ENCODE data around the gene SOWAHC.

Gene SOWAHC

DNA sequence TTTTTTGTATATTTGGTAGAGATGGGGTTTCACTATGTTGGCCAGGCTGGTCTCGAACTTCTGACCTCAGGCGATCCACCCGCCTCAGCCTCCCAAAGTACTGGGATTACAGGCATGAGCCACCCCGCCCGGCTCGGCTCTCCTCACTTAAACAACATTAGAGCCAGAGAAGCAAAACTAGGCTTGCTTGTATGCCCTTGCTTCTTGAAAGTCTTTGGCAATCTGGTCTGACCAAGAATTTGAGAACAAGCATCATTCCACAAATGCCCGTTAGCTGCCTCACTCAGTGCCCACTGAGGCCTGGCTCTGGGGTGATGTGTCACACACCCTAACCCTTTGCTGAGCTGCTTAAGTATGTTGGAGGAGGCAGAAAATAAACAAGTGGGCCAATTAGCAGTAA is 33.5 kb downstream of the SOWAHC start:
- DNase-seq = no peak

DNA sequence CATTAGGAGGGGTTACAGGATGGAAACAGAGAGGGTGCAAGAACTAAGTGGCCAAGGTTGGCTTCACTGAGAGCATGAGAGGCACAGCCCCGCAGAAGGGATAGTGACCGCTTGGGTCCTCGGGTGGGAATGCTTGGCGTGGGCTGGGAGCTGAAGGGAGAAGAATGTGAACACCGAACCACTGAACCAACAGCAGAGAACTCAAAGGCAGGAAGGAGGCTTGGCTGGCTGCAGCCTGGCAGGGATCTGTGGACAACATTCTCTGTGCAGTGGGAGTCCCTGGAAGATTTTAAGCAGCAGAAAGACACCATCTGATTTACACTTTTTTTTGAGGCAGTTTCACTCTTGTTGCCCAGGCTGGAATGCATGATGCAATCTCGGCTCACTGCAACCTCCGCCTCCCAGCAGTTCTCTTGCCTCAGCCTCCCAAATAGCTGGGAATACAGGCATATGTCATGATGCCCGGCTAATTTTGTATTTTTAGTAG is 33.9 kb downstream of the SOWAHC start:
- DNase-seq = no peak

DNA sequence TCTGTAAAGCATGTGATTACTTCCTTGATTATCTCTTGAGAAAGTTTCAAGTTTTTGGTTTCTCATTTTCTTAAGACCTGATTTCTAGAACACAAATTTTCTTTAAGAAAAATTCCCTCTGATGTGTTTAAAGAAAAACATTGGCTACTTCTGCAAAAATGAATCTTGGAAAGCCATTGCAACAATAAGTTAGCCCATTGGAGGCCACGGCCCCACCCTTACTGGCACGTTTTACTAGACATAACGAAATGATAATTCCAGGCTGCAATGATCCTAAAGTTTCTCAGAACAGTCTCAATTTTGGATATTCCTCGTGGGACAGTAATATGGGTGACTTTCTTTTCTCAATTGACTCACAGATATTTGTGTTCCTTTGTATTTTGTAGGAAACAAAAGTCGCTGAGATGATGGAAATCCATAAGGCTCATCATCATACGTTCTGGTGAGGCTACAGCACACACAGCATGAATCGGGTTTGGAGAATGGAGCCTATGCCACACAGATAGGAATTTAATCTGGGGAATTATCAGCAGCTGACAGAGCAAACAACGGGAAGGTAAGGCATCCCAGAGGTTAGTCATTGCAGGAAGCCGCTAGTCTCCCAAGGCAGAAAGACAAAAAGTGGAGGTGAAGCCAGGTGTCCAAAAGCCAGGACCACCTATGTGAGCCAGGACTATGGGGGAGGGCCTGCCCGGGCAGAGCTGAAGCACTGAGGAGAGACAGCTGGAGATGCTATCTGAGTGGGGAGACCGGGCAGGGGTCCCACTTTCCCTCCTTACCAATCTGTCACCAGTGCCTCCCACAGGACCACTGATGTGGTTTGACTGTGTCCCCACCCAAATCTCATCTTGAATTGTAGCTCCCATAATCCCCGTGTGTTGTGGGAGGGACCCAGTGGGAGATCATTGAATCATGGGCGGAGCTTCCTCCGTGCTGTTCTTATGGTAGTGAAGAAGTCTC is 35.9 kb downstream of the SOWAHC start:
- no peak for DNase-seq

DNA sequence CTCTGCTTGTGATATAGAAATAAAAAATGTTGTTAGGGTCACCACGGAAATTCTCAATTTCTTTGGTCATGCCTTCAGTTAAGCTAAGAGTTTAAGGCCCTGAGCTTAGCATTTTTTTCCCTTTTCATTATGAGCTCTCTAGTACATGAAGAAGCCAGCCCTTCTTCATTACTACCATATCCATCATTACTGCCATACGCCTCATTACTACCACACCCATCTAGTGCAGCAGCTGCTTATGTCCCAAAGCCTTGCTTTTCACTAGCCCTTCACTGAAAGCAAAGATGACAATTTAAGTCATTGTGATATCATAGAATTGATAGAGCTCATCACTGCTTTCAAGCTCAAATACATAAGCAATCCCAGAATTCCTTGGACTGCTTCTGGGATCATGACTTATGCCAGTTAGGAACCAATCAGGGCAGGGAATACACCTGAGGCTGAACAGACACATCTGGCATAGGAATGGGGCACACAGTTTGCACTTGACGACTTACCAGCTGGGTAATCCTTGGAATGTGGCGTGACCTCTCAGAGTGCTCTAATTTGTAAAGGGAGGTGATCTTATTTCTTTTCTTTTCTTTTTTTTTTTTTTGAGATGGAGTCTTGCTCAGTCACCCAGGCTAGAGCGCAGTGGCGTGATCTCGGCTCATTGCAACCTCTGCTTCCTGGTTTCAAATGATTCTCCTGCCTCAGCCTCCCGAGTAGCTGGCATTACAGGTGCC is 40.3 kb downstream of the SOWAHC start:
- no peak for DNase-seq

DNA sequence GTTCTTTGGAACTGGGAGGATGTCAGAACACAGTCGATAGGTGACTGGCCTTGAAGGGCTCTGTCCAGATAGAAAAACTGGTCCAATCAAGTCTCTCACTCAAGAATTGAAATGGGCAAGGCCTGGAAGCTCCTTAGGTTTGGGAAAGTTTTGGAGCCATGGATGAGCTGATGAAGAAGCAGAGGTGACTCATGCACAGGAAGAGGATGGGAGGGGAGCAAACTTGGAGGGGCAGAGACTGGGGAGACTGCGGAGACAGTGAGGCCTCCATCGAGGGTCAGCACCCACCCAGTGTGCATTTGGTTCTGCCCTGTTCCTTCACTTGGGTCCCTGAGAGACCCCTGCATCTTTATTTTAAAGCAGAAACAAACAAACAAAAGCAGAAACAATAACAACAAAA is 41.1 kb downstream of the SOWAHC start:
- no peak for DNase-seq

DNA sequence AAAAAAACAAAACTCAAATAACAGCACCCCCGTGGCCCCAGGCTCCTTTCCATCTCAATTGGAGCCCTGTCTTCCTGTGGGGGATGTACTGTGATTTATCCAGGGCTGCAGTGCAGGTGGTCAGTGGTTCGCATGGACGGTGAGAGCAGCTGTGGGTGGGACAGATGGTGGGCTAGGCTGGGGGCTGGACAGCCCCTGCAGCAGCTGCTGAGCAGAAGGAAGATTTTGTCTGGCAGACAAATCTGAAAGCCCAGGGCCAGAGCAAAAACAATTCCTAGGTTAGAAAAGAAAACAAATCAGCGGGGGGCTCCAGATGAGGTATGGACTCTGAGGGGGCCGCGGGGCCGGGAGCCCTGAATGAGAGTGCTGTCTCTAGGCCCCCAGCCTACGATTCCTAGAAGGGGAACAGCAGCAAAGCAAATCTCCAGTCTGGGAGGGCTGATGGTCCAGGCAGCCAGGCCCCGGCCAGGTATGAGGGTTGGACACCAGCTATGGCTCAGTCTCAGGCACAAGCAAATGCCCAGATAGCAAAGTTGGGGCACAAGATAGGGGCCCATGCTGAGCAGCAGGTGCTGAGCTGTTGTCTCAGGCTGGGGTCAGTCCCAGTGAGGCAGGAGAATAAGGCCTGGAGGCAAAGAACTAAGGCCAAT is 45.4 kb downstream of the SOWAHC start:
- no peak for DNase-seq

DNA sequence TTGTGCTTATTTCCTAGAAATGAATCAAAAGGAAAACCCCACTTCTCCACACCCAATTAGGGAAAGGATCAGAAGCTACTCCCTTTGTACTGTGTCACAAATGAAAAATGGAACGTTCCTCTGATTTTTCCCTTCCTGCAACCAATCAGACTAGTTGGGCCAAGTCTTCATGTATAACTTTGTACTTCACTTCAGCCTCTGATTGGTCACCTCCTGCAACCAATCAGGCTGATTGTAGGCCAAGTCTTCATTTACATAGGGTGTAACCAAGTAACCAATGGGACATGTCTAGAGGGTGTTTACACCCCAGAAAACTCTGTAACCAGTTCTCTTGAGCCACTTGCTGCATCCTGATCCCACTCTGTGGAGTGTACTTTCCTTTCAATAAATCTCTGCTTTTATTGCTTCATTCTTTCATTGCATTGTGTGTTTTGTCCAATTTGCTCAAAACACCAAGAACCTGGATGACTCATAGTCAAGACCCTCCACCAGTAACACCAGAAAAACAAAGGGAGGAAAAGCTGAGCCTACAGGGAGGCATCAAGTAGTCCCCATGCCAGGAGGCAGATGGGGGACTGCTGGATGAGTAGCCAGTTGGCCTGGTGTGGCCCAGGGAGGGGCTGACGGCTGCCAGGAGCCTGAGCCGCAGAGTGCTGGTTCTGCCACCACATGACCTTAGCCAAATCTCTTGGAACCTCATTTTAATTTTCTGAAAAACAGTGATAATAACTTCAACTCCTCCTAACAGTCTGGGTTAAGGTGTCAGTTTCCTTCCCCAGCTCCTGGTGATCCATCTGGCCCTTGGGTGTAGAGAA is 46.1 kb downstream of the SOWAHC start:
- no peak for DNase-seq

DNA sequence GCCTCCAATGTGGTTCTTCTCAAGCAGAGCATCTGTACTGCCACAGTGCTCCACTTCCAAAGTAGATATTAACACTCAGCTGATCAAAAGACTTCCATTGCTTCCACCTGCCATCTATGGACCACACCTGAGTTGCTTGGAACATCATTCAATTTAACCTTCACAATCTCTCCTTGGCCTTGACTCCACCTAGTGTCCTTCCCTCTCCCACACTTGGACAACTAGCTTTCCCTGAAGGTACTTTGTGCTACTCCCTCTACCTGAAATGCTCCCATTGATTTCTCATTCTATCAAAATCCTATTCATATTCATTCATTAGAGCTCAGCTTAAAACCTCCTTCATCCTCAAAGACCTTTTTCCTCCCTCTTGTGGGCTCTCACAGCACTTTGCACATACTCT is 48.7 kb downstream of the SOWAHC start:
- DNase-seq = no peak

DNA sequence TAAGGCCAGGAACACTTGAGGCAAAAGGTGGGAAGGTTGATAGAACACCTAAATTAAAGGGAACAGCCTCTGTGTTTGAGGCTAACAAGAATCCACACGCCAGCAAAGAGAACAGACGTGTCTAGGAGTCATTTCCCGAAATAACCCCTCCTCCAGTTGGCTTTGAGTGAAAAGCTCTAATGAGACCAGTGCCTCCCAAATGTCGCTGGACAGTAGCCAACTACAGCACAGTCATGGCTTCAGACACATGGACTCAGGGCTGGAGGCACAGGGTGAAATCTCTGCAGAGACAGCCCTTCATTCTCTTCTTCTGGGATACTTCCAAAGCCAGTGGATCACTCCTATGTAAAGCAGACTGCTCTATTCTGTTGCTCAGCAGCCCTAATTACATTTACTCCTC is 49.6 kb downstream of the SOWAHC start:
- DNase-seq = peak; percentile 46

DNA sequence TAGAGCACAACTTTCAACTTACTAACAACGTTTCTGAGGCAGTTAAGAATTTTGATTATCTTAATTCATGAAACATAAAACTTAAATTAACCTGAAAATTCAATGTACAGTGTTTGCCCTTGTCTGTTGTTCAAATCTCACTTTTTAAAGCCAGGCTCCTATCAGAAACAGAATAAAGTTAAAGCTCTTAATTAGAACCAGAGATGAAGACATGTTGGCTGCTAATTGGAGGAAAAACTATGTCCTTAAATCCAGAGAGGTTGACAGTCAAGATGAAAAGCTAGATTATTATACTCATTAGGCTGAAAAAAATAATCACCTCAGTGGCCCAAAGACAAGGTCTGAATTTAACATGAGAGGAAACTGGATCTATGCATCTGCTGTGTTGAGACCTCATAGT is 52.3 kb downstream of the SOWAHC start:
- no peak for DNase-seq
